ENCODE measurements around the gene SELENOF.
"Not testable (repeated sequence)": the region's sequence is repeated elsewhere in the genome, so short reads cannot be mapped to it uniquely, and the experiment has no call there.

Gene SELENOF

DNA sequence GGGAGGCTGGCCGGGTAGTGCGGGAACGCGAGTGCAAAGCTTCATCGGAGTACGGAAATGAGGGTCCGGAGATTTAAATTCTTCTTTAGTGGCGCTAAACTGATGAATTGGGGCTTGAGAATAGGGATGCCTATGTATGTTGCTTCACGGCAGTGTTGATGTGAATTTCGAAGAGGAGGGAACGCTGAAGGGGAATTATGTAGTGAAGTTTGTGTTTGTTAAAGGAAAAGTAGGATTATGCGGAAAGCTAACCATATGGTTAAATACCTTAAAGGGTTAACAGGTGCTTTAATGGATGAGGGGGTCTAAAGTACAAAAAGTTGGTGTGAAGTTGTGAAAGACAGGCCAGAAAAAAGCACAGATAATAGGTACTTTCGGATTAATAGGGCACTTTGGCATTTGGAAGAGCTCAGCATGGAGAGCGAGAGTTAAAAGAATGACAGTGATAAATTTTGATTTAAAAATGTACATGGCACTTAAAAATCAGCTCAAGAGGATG is 1.9 kb upstream of the SELENOF start:
- no peak for FAIRE-seq

DNA sequence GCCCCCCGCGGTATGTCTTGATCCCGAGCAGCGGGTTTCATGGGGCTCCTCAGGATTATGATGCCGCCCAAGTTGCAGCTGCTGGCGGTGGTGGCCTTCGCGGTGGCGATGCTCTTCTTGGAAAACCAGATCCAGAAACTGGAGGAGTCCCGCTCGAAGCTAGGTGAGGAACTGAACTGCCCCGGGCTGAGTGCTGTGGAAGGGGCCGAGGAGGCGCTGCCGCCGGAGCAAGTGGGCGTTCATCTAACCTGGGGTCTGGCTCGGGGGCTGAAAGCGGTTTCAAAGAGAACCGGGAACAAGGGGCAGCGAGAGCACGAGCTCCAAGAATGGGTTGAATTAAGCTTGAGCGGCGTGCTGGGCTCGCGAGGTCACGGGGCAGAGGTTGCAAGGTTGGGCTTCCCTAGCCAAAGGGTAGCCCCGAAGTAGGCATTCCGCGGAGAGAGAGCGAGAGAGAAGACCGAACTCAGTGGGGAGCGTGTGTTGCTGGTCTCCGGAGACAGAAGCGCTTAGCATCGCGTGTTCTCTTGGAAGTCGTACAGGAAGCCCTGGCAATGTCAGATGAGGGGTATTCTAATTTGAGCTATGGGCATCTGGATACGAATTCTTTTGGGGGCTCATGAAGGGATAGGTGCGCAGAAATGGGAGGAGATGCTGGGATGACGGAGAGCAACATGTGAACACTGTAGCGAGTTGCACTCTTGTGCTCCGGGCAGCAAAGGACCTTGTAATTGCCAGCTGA is 1.2 kb upstream of the SELENOF start:
- FAIRE-seq, result no peak

DNA sequence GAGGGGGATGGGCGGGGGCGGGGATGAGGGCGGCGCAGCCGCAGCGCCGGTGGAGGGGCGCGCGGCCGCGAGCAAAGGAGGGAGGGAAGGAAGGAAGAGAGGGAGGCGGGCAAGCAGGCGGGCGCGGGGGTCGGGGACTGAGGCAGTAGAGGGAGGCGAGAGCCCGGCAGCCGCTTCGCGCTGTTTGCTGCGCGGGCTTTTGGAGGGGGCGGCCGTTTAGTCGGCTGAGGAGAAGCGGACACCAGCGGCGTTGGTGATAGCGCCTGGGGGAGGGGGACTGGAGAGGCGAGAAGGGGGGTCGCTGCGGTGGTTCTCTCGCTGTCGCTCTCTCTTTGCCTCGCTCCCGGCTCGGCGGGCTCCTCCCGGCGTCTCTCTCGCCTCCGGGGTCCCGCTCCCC is 673 bp upstream of the SELENOF start, which contains the start of gene HS2ST1:
HS2ST1 (plus strand) TSS at position 35 of the 397 bp plus-strand sequence.
- no peak for FAIRE-seq

DNA sequence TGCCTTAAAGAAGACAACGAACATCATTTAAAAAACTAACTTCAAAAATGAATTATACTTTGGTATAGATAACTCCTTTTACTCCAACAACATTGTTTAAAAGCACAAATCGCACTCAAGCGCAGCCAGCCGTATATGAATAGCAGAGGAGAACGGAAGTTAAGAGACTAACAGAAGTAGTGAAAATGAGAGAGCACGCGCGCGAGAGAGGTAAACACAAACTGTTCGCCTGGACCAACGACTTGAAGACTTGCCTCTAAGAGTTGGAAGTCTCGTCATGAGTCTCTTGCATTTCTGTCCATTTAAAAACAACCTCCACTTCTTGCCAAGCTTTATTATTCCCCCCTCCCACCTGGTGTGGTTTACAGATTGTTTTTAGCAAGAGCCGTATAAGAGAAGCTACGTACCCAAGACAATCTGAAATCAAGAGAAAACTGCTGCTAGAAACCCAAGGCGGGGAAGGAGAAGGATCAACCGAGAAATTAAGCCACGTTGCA is 479 bp downstream of the SELENOF start:
- FAIRE-seq, result no peak

DNA sequence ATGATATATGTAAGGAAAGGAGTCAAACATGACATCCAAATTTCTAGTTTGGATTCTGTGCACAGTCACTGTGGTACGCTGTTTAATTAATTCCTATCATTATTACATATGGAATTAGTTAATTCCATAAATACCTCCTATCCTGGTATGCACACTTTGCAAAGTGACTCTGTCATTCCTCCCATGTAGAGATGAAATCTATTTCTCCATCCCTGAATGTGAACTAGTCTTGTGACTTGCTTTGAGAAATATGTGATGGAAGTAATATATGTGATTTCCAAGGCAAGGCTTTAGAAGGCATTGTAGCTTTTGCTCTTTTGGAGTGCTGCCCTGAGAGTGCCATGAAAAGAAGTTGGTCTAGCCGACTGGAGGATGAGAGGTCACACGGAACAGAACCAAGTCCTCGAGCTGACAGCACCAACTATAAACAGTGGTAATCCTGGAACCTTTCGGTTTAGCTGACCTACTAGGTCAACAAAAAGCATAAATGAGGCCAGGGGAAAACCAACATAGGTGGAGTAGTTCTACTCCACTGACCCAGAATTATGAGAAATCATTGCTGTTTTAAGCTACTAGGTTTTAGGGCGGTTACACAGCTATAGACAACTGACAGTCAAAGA is 1.5 kb downstream of the SELENOF start:
- no peak for FAIRE-seq

DNA sequence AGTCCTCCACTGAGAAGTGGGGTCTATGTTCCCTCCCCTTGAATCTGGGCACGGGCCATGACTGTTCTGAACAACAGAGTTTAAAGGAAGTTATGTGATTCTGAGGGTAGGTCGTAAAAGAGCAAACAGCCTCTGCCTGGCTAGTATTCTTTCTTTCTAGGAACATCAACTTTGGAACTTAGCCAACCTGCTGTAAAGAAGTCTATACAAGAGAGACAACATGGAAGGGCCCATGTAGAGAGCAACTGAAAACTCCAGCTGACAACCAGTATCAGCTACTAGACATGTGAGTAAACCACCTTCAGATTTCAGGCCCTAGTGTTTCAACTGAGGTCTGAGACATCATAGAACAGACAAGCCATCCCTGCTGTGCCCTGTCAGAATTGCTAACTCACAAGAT is 7.5 kb downstream of the SELENOF start:
- no peak for FAIRE-seq

DNA sequence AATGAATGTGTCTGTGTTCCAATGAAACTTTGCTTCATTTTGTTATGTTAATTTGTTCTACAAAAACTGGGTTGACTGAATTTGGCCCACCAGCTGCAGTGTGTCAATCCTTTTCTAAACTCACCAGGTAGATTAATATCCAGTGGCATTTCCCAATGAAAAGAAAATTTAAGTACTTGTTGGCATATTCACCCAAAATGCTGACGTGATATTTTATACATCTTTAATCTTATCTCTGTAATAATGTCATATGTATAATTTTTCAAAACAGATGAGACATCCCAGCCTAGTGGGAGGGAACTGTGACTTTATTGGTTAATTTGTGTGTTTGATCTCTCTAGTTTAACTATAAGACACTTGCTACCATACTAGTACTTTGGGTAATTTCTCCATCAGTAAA is 8.1 kb downstream of the SELENOF start:
- FAIRE-seq, result no peak

DNA sequence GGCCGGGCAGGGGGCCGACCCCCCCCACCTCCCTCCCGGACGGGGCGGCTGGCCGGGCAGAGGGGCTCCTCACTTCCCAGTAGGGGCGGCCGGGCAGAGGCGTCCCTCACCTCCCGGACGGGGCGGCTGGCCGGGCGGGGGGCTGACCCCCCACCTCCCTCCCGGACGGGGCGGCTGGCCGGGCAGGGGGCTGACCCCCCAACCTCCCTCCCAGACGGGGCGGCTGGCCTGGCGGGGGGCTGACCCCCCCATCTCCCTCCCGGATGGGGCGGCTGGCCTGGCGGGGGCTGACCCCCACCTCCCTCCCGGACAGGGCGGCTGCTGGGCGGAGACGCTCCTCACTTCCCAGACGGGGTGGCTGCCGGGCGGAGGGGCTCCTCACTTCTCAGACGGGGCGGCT is 14.5 kb downstream of the SELENOF start:
- not testable (repeated sequence) for FAIRE-seq

DNA sequence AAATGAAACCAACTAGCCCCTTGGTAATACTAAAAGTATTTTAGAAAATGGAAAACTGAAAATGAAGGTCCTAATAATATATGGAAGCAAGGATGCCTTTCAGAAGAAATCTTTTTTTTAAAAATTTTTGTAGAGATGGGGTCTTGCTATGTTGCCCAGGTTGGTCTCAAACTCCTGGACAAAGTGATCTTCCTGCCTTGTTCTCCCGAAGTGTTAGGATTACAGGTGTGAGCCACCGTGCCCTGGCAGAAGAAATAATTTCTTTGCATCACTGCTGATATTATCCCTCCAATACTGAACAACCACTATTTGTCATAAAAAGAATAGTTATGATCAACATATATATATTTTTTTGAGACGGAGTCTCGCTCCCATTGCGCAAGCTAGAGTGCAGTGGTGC is 25.6 kb downstream of the SELENOF start:
- FAIRE-seq, result no peak

DNA sequence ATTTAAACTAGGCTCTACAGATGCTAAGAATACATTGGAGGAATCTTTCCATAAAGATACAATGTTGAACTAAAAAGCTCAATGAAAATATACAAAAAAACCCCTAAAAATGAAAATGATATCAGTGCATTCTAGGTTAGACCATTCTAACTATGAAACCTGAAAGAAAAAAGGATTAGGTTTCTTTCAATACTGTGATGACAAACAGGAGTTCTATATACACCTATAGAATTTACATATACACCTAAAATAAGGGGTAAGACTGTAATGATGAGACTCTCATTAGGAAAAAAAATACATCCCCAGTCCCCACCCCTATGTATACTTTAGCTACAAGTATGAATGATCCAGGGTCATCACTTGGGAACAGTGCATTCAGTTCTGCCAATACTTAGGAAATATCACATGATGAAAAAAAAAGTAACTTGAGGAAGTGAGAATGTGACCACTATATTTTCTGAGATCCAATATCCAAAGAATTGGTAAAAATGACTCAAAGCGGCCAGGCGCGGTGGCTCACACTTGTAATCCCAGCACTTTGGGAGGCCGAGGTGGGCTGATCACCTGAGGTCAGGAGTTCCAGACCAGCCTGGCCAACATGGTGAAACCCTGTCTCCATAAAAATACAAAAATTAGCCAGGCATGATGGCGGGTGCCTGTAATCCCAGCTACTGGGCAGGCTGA is 26.3 kb downstream of the SELENOF start:
- FAIRE-seq, result no peak

DNA sequence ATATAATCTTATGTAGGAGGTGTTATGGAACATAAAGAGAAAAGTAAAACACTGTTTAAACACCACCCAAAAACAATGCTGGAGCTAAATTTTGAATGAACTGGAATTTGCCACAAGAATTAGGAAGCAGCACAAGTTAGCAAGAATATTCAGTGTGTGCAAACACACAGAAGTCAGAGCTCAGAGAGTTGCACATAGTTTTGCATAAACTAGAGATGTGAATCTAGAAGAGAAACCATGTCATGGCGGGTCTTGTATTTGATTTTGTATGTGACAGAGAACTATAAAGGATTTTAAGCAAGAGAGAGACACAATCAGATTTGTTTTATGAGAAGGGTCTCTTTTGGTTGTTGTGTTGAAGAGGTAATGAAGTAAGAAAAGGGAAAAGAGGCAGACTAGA is 38.2 kb downstream of the SELENOF start:
- no peak for FAIRE-seq

DNA sequence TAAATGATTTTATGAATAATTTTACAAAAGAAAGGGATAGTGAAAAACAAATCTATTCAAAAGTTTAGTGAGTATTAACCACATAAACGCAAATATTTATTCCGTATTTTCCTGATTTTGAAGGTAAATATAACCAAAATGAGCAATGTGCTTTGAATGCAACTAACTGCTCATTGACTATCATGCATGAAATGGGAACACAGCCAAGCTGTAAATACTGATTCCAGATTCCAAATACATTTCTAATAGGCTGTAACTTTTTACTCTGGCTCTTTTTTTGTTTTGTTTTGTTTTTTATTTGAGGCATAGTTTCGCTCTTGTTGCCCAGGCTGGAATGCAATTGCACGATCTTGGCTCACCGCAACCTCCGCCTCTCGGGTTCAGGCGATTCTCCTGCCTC is 41.8 kb downstream of the SELENOF start:
- no peak for FAIRE-seq

DNA sequence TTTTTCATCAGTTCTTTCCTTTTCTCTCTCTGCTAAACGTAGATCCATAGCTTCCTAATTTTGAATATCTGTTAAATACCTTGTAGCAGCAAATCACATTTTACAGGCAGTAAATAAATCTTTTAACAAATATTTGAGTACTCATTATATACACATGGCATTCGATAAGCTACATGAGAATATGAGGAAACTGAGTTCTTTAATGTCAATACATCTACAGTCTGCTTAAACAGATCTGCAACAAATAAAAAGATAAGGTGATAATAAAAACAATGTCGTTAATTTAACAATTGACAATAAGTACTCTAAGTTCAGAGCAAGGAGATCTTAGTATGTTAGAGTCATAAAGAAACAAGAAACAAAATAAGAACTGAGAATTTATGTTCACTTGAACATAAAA is 42.9 kb downstream of the SELENOF start:
- FAIRE-seq, result peak; percentile 5

DNA sequence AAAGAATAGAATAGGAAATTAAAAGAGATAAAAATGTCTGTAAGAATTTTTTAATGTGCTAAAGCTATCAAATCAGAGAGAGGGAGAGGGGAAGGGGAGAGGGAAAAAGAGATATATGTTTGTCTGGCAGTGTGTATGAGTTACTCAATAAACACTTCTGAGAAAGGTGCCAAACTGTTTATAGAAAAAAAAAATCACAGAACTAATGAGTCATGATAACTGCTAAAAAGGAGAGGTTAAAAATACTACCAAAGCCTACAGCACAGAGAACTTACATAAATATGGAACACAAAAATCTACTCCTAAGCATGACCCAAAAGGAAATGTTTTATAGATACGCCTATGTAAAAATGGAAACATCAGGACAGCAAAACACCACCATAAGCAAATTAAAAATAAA is 45.4 kb downstream of the SELENOF start:
- no peak for FAIRE-seq

DNA sequence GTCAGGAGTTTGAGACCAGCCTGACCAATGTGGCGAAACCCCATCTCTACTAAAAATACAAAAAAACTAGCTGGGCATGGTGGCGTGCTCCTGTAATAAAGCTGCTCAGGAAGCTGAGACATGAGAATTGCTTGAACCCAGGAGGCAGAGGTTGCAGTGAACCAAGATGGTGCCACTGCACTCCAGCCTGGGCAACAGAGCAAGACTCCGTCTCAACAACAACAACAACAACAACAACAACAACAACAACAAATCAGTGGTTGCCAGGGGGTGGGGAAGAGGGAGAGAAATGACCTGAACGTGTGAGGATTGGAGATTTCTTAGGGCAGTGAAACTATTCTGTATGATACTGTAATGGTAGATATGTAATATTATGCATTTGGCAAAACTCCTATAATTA is 46.6 kb downstream of the SELENOF start:
- not testable (repeated sequence) for FAIRE-seq

DNA sequence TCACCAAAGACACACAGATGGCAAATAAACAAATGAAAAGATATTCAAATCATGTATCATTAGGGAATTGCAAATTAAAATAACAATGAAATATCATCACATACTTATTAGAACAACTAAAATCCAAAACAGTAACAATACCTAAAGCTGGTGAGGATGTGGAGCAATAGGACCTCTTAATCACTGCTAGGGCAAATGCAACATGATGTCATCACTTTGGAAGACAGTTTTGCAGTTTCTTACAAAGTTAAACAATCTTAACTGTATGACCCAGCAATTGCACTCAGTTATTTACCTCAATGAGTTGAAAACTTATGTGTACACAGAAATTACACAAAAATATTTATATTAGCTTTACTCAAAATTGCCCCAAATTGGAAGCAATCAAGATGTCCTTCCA is 47.3 kb downstream of the SELENOF start:
- FAIRE-seq, result no peak

DNA sequence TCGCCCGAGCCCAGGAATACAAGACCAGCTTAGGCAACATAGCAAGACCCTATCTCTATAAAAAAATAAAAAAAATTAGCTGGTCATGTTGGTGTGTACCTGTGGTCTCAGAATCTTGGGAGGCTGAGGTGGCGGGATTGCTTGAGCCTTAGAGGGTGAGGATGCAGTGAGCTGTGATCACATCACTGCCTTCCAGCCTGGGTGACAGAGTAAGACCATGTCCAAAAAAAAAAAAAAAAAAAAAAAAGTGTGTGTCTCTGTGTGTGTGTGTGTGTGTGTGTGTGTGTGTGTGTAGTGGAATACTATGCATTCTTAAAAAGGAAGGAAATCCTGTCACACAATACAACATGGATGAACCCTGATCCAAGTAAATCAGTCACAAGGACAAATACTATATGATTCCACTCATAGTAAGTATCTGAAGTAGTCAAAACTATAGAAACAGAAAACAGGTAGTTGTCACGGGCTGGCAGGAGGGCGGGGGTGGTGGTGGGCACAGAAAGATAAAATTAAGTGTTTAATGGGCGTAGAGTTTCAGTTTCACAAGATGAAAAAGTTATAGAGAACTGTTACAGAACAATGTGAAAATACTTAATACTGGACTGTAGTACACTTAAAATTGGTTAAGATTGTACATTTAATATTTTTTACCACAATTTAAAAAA is 47.8 kb downstream of the SELENOF start:
- no peak for FAIRE-seq

DNA sequence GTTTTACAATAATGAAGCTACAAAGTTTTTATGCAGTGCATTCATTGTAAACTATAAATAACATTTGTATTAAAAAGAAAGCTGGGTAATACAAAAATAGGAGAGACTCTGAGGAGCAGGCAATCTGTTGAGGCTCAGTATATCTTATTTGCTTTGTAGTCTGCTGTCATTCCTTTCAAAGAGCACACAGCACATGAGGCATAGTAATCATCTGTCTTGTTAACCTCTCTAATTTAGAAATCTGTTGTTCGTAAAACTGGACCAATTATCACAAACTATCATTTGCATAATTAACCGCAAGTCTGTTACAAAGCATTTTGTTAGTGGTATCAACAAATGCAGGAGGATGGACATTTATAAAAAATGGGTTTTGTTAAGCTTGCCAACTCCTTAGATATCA is 51.0 kb downstream of the SELENOF start:
- no peak for FAIRE-seq

DNA sequence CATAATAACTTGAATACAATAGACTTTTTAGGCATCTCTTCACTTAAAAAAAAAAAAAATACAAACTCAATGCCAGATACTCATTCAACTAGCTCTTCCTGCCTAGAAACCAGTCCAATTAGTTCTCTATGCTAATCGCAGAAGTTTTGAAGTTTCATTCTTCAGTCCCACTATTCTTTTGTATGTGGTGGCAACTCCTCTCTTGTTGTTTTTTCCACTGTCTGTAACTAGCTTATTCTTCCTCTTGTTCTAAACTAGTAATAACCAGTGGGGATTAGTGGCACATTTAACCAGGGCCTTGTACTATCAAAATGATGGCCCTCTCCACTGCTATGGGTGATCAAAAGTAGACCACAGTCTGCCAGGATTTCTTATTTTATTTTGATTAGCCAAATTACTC is 52.5 kb downstream of the SELENOF start:
- no peak for FAIRE-seq

DNA sequence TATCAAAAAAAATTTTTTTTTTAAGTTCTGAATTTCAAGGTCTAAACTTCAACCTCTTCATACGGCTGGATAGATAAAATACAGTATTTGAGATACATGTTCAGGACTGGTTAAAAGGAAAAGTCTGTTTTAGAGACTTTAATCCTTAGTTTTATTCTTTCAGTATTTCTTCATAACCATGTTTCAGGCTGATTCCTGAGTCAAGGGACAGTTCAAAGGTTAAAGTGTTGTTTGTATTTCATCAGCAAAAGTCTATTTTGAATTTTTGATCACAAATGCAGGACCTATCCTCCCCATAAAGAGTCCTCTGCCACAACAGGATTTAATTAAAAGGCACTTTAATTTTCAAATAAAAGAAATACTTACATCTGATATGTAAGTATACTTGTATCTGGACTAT is 53.5 kb downstream of the SELENOF start:
- no peak for FAIRE-seq

DNA sequence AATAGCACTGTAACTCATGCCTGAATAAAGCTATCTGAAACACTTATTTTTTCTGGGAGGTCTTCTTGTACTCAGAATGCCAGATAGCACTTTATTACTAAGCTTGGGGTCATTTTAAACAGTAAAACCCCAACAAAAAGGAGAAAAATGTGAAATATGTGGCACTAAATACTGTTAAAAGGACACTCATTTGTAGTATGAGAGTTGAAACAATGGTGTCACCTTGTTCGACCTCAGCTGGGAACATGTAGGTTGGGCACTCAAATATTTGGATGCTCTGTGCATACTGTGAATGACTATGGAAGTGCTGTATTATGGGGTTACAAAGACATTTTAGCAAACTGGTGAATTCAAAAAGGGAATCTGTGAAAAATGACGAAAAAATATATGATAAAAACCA is 53.9 kb downstream of the SELENOF start:
- FAIRE-seq, result no peak

DNA sequence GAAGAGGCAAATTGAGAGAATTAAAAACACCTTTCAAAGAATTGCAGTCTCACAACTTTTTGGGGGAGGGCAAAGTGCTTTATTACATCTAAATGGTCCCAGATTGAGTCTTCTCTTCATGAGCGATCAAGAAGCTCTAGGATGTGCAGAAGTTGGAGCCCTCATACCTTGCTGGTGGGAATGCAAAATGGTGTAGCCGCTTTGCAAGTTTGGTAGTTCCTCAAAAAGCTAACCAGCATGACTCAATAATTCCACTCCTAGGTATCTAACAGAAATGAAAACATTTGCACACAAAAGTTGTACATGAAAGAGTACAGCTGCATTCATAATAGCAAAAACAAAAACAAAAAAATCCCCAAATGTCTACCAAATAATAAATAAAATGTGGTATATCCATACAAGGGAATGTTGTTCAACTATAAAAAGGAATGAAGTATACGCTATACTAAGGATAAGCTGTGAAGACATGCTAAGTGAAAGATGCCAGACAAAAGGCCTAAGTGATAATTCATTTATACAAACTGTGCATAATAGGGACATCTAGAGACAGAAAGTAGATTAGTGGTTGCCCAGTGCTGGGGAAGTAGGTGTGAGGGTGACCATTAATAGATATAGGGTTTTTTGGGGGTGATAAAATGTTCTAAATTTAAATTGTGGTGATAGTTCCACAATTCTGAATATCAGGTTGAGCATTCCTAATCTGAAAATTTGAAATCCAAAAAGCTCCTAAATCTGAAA is 55.2 kb downstream of the SELENOF start:
- no peak for FAIRE-seq

DNA sequence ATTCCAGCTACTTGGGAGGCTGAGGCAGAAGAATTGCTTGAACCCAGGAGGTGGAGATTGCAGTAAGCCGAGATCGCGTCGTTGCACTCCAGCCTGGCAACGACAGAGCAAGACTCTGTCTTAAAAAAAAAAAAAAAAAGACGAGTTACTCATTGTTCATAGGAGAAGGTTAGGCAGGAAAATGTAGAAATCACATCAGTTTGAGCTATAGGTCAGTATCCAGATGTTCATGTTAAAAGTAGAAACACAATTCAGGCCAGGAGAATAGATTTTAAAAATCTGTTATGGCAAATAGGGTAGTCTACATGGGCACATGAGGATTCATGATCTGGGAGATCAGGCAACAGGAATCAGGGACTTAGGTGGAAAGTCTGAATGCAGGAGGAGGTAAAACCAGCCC is 57.7 kb downstream of the SELENOF start:
- FAIRE-seq, result no peak
